Measurements from ENCODE around the gene ARHGAP26. TPM values are rescaled to one million over a fixed set of nuclear protein-coding genes. Genes with fewer than 3 reads are reported as not detected.

ARHGAP26 gene
- total RNA-seq, 1 donor from 2014 or later, result 14.1 TPM

- Mint-ChIP-seq H3K36me3 (ENCODE audit: unreplicated experiment) (peaks cover 11% of the 10 kb centered on the region), H3K4me3 (ENCODE audit: unreplicated experiment) (no peak overlapping the region), H3K4me1 (ENCODE audit: unreplicated experiment) (peaks cover 4% of the 10 kb centered on the region), H3K9me3 (ENCODE audit: unreplicated experiment) (no peaks in the 10 kb centered on the region), H3K27ac (ENCODE audit: unreplicated experiment) (no peak overlapping the region), H3K27me3 (ENCODE audit: unreplicated experiment) (no peaks in the 10 kb centered on the region)
- TF ChIP-seq CTCF (IDR thresholded peaks at IDR 0.05), result no peak
- DNase-seq (ENCODE audit: extremely low spot score, unreplicated experiment), result no peak
These were observed 449.5 kb downstream of the ARHGAP26 start for GRCh38 chr5:143219696-143220095.

GRCh38 chr5:143220748-143221251 lies 450.6 kb downstream of the ARHGAP26 start:
- Mint-ChIP-seq H3K27me3 (ENCODE audit: unreplicated experiment) (no peaks in the 10 kb centered on the region), H3K27ac (ENCODE audit: unreplicated experiment) (no peak overlapping the region), H3K36me3 (ENCODE audit: unreplicated experiment) (peaks cover 11% of the 10 kb centered on the region), H3K4me1 (ENCODE audit: unreplicated experiment) (peaks cover 4% of the 10 kb centered on the region), H3K4me3 (ENCODE audit: unreplicated experiment) (no peak overlapping the region), H3K9me3 (ENCODE audit: unreplicated experiment) (no peaks in the 10 kb centered on the region)
- DNase-seq (ENCODE audit: extremely low spot score, unreplicated experiment), result no peak
- no peak for TF ChIP-seq CTCF (IDR thresholded peaks at IDR 0.05)

GRCh38 chr5:143222287-143223231 lies 452.4 kb downstream of the ARHGAP26 start:
- H3K4me1 Mint-ChIP-seq (ENCODE audit: unreplicated experiment), result peaks cover 9% of the 10 kb centered on the region
- TF ChIP-seq CTCF (IDR thresholded peaks at IDR 0.05), result no peak
- H3K9me3 Mint-ChIP-seq (ENCODE audit: unreplicated experiment), result no peaks in the 10 kb centered on the region
- no peak overlapping the region for H3K4me3 Mint-ChIP-seq (ENCODE audit: unreplicated experiment)
- H3K27ac Mint-ChIP-seq (ENCODE audit: unreplicated experiment), result no peak overlapping the region
- no peak for DNase-seq (ENCODE audit: extremely low spot score, unreplicated experiment)
- no peaks in the 10 kb centered on the region for H3K27me3 Mint-ChIP-seq (ENCODE audit: unreplicated experiment)
- peaks cover 8% of the 10 kb centered on the region for H3K36me3 Mint-ChIP-seq (ENCODE audit: unreplicated experiment)

- no peak for DNase-seq (ENCODE audit: extremely low spot score, unreplicated experiment)
- Mint-ChIP-seq H3K27ac (ENCODE audit: unreplicated experiment) (no peak overlapping the region), H3K4me1 (ENCODE audit: unreplicated experiment) (peaks cover 13% of the 10 kb centered on the region), H3K27me3 (ENCODE audit: unreplicated experiment) (no peaks in the 10 kb centered on the region), H3K36me3 (ENCODE audit: unreplicated experiment) (peaks cover 8% of the 10 kb centered on the region), H3K4me3 (ENCODE audit: unreplicated experiment) (no peak overlapping the region), H3K9me3 (ENCODE audit: unreplicated experiment) (no peaks in the 10 kb centered on the region)
- TF ChIP-seq CTCF (IDR thresholded peaks at IDR 0.05), result no peak
These were observed 454.5 kb downstream of the ARHGAP26 start for GRCh38 chr5:143224672-143225071.

GRCh38 chr5:143225511-143225910 lies 455.3 kb downstream of the ARHGAP26 start:
- peaks cover 8% of the 10 kb centered on the region for H3K36me3 Mint-ChIP-seq (ENCODE audit: unreplicated experiment)
- H3K27me3 Mint-ChIP-seq (ENCODE audit: unreplicated experiment), result no peaks in the 10 kb centered on the region
- no peak for DNase-seq (ENCODE audit: extremely low spot score, unreplicated experiment)
- no peak overlapping the region for H3K4me3 Mint-ChIP-seq (ENCODE audit: unreplicated experiment)
- no peaks in the 10 kb centered on the region for H3K9me3 Mint-ChIP-seq (ENCODE audit: unreplicated experiment)
- no peak overlapping the region for H3K27ac Mint-ChIP-seq (ENCODE audit: unreplicated experiment)
- H3K4me1 Mint-ChIP-seq (ENCODE audit: unreplicated experiment), result peaks cover 13% of the 10 kb centered on the region
- TF ChIP-seq CTCF (IDR thresholded peaks at IDR 0.05), result no peak

Measured in osteocyte (in vitro differentiated cells).